ENCODE results near the gene VWA5B2.
A peak's percentile ranks its signal among the peaks of the same experiment; 100 is the strongest.
"Not testable (repeated sequence)": the region's sequence is repeated elsewhere in the genome, so short reads cannot be mapped to it uniquely, and the experiment has no call there.

VWA5B2 gene

GRCh38 chr3:184241447-184242296 lies 12.3 kb downstream of the VWA5B2 start:
- no peak for DNase-seq (ENCODE audit: low read depth in 2 of 2, low spot score in 1 of 2)

- DNase-seq (ENCODE audit: low read depth in 2 of 2, low spot score in 1 of 2) = no peak
Observed at GRCh38 chr3:184242297-184242685, 12.9 kb downstream of the VWA5B2 start.

- DNase-seq (ENCODE audit: low read depth in 2 of 2, low spot score in 1 of 2) = peak; percentile 70 to 72
Observed at GRCh38 chr3:184248454-184249411, 19.3 kb downstream of the VWA5B2 start, which contains the start of gene ALG3. ALG3 (minus strand) TSS chr3:184248962; CDS start chr3:184248940, 22 bp downstream.

GRCh38 chr3:184249412-184250166 lies 20.2 kb downstream of the VWA5B2 start, which contains the start of gene EEF1AKMT4:
EEF1AKMT4 (plus strand) TSS chr3:184249672; CDS start chr3:184249695, 23 bp downstream.
- DNase-seq (ENCODE audit: low read depth in 2 of 2, low spot score in 1 of 2) = peak; percentile 87 to 93

GRCh38 chr3:184250167-184250828 lies 20.9 kb downstream of the VWA5B2 start:
- peak; percentile 84 for DNase-seq (ENCODE audit: low read depth in 2 of 2, low spot score in 1 of 2)

- no peak for DNase-seq (ENCODE audit: low read depth in 2 of 2, low spot score in 1 of 2)
Observed at GRCh38 chr3:184255291-184256039, 26.1 kb downstream of the VWA5B2 start.

GRCh38 chr3:184257083-184257915 lies 27.9 kb downstream of the VWA5B2 start:
- no peak for DNase-seq (ENCODE audit: low read depth in 2 of 2, low spot score in 1 of 2)

GRCh38 chr3:184258926-184259325 lies 29.5 kb downstream of the VWA5B2 start:
- DNase-seq (ENCODE audit: low read depth in 2 of 2, low spot score in 1 of 2) = no peak

GRCh38 chr3:184259396-184259877 lies 30.1 kb downstream of the VWA5B2 start:
- DNase-seq (ENCODE audit: low read depth in 2 of 2, low spot score in 1 of 2) = no peak

- no peak for DNase-seq (ENCODE audit: low read depth in 2 of 2, low spot score in 1 of 2)
Observed at GRCh38 chr3:184259878-184260723, 30.7 kb downstream of the VWA5B2 start.

GRCh38 chr3:184260724-184261269 lies 31.4 kb downstream of the VWA5B2 start:
- DNase-seq (ENCODE audit: low read depth in 2 of 2, low spot score in 1 of 2) = no peak

GRCh38 chr3:184261270-184261853 lies 32.0 kb downstream of the VWA5B2 start, which contains the start of gene CAMK2N2:
CAMK2N2 (minus strand) TSS chr3:184261553; CDS start chr3:184261285, 268 bp downstream.
- DNase-seq (ENCODE audit: low read depth in 2 of 2, low spot score in 1 of 2) = peak in 1 of 2 donors; percentile 30

- peak in 1 of 2 donors; percentile 13 for DNase-seq (ENCODE audit: low read depth in 2 of 2, low spot score in 1 of 2)
Observed at GRCh38 chr3:184261854-184262763, 32.7 kb downstream of the VWA5B2 start.

- DNase-seq (ENCODE audit: low read depth in 2 of 2, low spot score in 1 of 2) = no peak
Observed at GRCh38 chr3:184262764-184263179, 33.4 kb downstream of the VWA5B2 start.

GRCh38 chr3:184267249-184267648 lies 37.9 kb downstream of the VWA5B2 start:
- DNase-seq (ENCODE audit: low read depth in 2 of 2, low spot score in 1 of 2) = not testable (repeated sequence)

- no peak for DNase-seq (ENCODE audit: low read depth in 2 of 2, low spot score in 1 of 2)
Observed at GRCh38 chr3:184272269-184272668, 42.9 kb downstream of the VWA5B2 start.

All from stimulated activated CD8-positive, alpha-beta memory T cell treated with anti-CD3 and anti-CD28 coated beads, Interleukin-4, amount 100 ng/mL, for 4 hours (primary cell).